Skeletal muscle tissue (tissue), 4 donors: Measurements from ENCODE around the gene POLR2M. TPM values are rescaled to one million over a fixed set of nuclear protein-coding genes. Genes with fewer than 3 reads are reported as not detected.

ENCODE experiments used
- H3K27ac ChIP-seq: one replicate; pipeline ENCODE4 v1.7.0; 2013; ENCODE audit warnings: mild to moderate bottlenecking, low read depth, low read length, inconsistent platforms
- H3K27me3 ChIP-seq, 3 donors: one replicate each; pipeline ENCODE4 v1.7.0; 2013; ENCODE audit warnings: low read length in 3 of 3; ENCODE audit not compliant: control insufficient read depth in 3 of 3, insufficient read depth in 3 of 3
- H3K36me3 ChIP-seq, 3 donors: one replicate each; pipeline ENCODE4 v1.7.0; 2013; ENCODE audit warnings: low read length in 3 of 3; ENCODE audit not compliant: control insufficient read depth in 3 of 3, insufficient read depth in 3 of 3
- H3K4me1 ChIP-seq, 3 donors: one replicate each; pipeline ENCODE4 v1.7.0; 2013; ENCODE audit warnings: low read length in 3 of 3, mild to moderate bottlenecking in 3 of 3; ENCODE audit not compliant: control insufficient read depth in 3 of 3, insufficient read depth in 3 of 3
- H3K4me3 ChIP-seq, 3 donors: one replicate each; pipeline ENCODE4 v1.7.0; 2013; ENCODE audit warnings: low read length in 3 of 3
- H3K9ac ChIP-seq, 3 donors: one replicate each; pipeline ENCODE4 v1.7.0; 2013; ENCODE audit warnings: low read length in 3 of 3, mild to moderate bottlenecking in 3 of 3, moderate library complexity in 2 of 3, low read depth in 1 of 3
- H3K9me3 ChIP-seq, 3 donors: one replicate each; pipeline ENCODE4 v1.7.0; 2013; ENCODE audit warnings: low read length in 3 of 3; ENCODE audit not compliant: control insufficient read depth in 3 of 3
- total RNA-seq: library from RNA; depleted of rRNA; stranded (reverse); fragments of >200 nt; gene quantifications from one replicate; pipeline ENCODE4 v1.2.3, GENCODE V29; 2014
- donor health status: Osteomylitis.

The POLR2M gene
- total RNA-seq, 1 donor from 2014 or later = 256 TPM

GRCh38 chr15:57675481-57676181 is 30.9 kb upstream of the POLR2M start:
- no peaks in the 10 kb centered on the region for H3K9me3 ChIP-seq
- H3K4me3 ChIP-seq = no peak overlapping the region
- H3K27me3 ChIP-seq = peaks cover 0 to 3% (median 0%) of the 10 kb centered on the region in 3 donors
- no peak overlapping the region for H3K9ac ChIP-seq
- no peaks in the 10 kb centered on the region for H3K4me1 ChIP-seq
- no peak overlapping the region for H3K27ac ChIP-seq
- no peaks in the 10 kb centered on the region for H3K36me3 ChIP-seq

- Histone ChIP-seq H3K36me3 (no peaks in the 10 kb centered on the region), H3K27me3 (peaks cover 0 to 3% (median 0%) of the 10 kb centered on the region in 3 donors), H3K9ac (no peak overlapping the region), H3K4me3 (no peak overlapping the region), H3K9me3 (no peaks in the 10 kb centered on the region), H3K4me1 (no peaks in the 10 kb centered on the region), H3K27ac (no peak overlapping the region)
Measured at GRCh38 chr15:57676585-57676984, 29.9 kb upstream of the POLR2M start.

- no peaks in the 10 kb centered on the region for H3K4me1 ChIP-seq
Measured at GRCh38 chr15:57677204-57677603, 29.3 kb upstream of the POLR2M start.

GRCh38 chr15:57680021-57680420 is 26.5 kb upstream of the POLR2M start:
- Histone ChIP-seq H3K36me3 (no peaks in the 10 kb centered on the region), H3K9me3 (no peaks in the 10 kb centered on the region), H3K4me3 (no peak overlapping the region), H3K27me3 (peaks cover 0 to 3% (median 0%) of the 10 kb centered on the region in 3 donors), H3K27ac (no peak overlapping the region), H3K9ac (no peak overlapping the region), H3K4me1 (no peaks in the 10 kb centered on the region)

More at GRCh38 chr15:57677204-57677603, 29.3 kb upstream of the POLR2M start:
- Histone ChIP-seq H3K4me3 (no peak overlapping the region), H3K27ac (no peak overlapping the region), H3K9ac (no peak overlapping the region), H3K9me3 (no peaks in the 10 kb centered on the region), H3K36me3 (no peaks in the 10 kb centered on the region), H3K27me3 (peaks cover 0 to 3% (median 0%) of the 10 kb centered on the region in 3 donors)

- no peak overlapping the region for H3K4me3 ChIP-seq
- no peaks in the 10 kb centered on the region for H3K9me3 ChIP-seq
- H3K9ac ChIP-seq = no peak overlapping the region
- no peaks in the 10 kb centered on the region for H3K4me1 ChIP-seq
- no peaks in the 10 kb centered on the region for H3K27me3 ChIP-seq
- H3K27ac ChIP-seq = no peak overlapping the region
- no peaks in the 10 kb centered on the region for H3K36me3 ChIP-seq
Measured at GRCh38 chr15:57681011-57681410, 25.5 kb upstream of the POLR2M start.

GRCh38 chr15:57683481-57683880 is 23.0 kb upstream of the POLR2M start:
- no peaks in the 10 kb centered on the region for H3K4me1 ChIP-seq
- no peaks in the 10 kb centered on the region for H3K9me3 ChIP-seq
- no peak overlapping the region for H3K9ac ChIP-seq
- no peaks in the 10 kb centered on the region for H3K36me3 ChIP-seq
- H3K27me3 ChIP-seq = no peaks in the 10 kb centered on the region
- no peak overlapping the region for H3K4me3 ChIP-seq
- no peak overlapping the region for H3K27ac ChIP-seq

- Histone ChIP-seq H3K4me1 (no peaks in the 10 kb centered on the region), H3K9ac (no peak overlapping the region), H3K4me3 (no peak overlapping the region), H3K27me3 (no peaks in the 10 kb centered on the region), H3K9me3 (no peaks in the 10 kb centered on the region), H3K27ac (no peak overlapping the region), H3K36me3 (no peaks in the 10 kb centered on the region)
Measured at GRCh38 chr15:57684491-57685151, 21.9 kb upstream of the POLR2M start.

- no peak overlapping the region for H3K9ac ChIP-seq
- H3K27ac ChIP-seq = no peak overlapping the region
- no peaks in the 10 kb centered on the region for H3K4me1 ChIP-seq
- no peaks in the 10 kb centered on the region for H3K27me3 ChIP-seq
- H3K4me3 ChIP-seq = no peak overlapping the region
- H3K36me3 ChIP-seq = no peaks in the 10 kb centered on the region
- no peaks in the 10 kb centered on the region for H3K9me3 ChIP-seq
Measured at GRCh38 chr15:57685306-57686095, 21.0 kb upstream of the POLR2M start.

GRCh38 chr15:57686657-57687056 is 19.9 kb upstream of the POLR2M start:
- Histone ChIP-seq H3K27me3 (no peaks in the 10 kb centered on the region), H3K4me3 (no peak overlapping the region), H3K4me1 (peaks cover 0 to under 1% (median 0%) of the 10 kb centered on the region in 3 donors), H3K36me3 (no peaks in the 10 kb centered on the region), H3K9me3 (no peaks in the 10 kb centered on the region), H3K9ac (no peak overlapping the region), H3K27ac (no peak overlapping the region)
